GM10266 (cell line): Measurements from ENCODE around the gene DIPK1B.

Experiments
- DNase-seq: peaks from one replicate; pipeline ENCODE4 v3.0.0; 2012; ENCODE audit errors: extremely low spot score
- TF ChIP-seq, protein P1 (sequence below): IDR thresholded peaks from 2 replicates; pipeline ENCODE4 v1.5.1; 2012; ENCODE audit warnings: mild to moderate bottlenecking, low read depth; ENCODE audit not compliant: control insufficient read depth, insufficient read depth; ENCODE audit errors: missing control alignments

Gene DIPK1B

DNA sequence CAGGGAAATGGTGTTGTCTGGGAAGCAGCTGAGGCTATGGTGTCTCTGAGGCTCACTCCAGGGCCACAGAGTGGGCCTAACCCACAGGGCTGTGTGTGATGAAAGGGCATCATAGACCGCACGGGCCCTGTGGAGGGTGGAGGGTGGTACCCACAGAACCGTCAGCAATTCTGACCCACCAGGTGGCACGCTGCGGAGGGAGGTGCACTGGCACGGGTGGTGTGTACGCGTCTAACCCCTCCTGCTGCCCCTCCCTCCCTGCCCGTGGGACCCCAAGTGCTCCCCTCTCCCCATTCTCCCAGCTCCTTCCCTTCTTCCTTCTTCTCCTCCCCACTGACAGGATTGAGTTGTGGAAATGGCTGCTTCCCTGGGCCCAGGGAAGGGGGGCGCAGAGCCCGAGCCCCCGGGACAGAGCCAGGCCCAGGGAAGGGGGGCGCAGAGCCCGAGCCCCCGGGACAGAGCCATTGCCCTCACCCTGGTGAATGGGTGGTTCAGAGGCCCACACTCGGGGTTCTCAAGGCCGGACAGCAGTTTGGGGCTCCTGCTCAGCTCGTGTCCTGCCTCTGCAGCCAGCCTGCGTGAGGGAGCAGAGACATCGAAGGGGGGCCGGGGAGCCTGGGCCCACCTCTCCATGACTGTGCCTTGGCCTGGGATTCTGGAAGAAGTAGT is 23.6 kb downstream of the DIPK1B start:
- TF ChIP-seq, protein P1, sequence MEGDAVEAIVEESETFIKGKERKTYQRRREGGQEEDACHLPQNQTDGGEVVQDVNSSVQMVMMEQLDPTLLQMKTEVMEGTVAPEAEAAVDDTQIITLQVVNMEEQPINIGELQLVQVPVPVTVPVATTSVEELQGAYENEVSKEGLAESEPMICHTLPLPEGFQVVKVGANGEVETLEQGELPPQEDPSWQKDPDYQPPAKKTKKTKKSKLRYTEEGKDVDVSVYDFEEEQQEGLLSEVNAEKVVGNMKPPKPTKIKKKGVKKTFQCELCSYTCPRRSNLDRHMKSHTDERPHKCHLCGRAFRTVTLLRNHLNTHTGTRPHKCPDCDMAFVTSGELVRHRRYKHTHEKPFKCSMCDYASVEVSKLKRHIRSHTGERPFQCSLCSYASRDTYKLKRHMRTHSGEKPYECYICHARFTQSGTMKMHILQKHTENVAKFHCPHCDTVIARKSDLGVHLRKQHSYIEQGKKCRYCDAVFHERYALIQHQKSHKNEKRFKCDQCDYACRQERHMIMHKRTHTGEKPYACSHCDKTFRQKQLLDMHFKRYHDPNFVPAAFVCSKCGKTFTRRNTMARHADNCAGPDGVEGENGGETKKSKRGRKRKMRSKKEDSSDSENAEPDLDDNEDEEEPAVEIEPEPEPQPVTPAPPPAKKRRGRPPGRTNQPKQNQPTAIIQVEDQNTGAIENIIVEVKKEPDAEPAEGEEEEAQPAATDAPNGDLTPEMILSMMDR, result no peak
- no peak for DNase-seq

DNA sequence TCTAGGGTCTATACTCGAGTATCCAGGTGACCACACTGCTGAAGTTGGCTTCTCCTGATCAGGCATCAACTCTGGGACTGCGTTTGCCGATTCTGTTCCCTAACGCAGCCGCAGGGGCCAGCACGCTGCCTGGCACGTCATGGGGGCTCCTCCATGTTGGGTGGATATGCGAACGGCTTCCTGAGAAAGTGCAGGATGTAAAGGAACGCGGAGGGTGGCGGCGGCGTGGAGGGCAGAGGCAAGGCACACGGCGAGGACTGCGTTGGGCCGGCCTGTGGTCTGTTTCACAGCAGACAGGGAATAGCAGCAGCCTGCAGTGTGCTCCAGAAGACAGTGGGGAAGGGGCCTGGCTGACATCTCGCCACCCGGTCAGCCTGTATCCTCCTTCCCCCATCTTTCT is 26.6 kb downstream of the DIPK1B start:
- TF ChIP-seq, protein P1, result no peak
- no peak for DNase-seq

DNA sequence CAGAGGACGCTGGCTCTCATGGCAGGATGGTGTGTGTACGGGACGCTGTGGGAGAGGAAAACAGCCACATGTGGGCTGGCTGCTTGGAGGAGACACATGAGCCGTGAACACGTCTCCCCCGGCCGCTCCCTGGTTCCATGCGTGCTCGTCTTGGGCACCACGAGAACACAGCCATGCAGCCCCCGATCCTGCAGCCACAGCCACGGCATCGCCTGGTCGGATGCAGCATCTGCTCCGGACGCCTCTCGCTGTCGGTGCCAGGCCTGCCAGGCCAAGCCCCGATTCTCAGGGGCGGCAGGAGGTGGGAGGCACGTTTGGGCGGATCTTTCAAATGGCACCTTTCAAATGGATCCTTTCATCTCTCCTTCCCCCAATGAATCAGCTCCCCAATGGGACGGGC is 27.1 kb downstream of the DIPK1B start:
- DNase-seq, result no peak
- TF ChIP-seq, protein P1, result no peak

DNA sequence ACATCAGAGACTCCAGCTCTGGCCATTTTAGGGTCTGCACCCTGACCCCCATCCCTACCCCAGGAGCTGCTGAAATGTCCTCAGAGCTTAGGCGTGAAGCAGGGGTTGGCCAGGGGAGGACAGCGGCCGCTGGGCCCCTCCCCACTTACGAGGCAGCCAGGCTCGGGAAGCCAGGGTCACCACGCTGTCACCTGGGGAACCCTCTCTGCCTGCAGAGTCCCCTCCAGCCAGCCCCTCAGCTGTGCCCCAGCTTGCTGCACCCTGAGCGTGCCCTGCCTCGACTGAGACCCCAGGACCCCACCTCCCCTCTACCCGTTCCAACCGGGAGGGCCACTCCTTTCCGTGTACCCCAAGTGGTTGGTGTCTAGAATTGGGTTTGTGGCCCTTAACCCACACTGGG is 27.7 kb downstream of the DIPK1B start:
- TF ChIP-seq, protein P1, result no peak
- DNase-seq, result no peak

DNA sequence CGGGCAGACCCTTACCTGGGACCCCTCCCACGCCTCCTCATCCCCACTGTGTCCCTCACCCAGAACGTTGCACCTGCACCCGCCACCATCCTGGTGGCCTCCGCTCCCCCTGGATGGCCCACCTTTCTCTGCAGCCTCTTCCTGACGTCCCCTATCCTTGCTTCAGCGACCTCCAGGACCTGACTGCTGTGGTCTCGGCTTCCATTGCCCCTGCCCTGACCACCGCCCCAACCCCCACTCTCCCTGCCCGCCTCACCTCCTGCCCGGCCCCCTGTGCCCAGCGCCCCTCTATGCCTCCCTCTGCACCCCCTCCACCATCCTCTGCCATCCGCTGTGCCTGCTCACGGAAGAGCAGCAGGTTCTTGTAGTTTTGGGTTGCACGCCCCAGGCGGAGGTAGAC is 28.1 kb downstream of the DIPK1B start:
- DNase-seq, result no peak
- TF ChIP-seq, protein P1, result no peak

DNA sequence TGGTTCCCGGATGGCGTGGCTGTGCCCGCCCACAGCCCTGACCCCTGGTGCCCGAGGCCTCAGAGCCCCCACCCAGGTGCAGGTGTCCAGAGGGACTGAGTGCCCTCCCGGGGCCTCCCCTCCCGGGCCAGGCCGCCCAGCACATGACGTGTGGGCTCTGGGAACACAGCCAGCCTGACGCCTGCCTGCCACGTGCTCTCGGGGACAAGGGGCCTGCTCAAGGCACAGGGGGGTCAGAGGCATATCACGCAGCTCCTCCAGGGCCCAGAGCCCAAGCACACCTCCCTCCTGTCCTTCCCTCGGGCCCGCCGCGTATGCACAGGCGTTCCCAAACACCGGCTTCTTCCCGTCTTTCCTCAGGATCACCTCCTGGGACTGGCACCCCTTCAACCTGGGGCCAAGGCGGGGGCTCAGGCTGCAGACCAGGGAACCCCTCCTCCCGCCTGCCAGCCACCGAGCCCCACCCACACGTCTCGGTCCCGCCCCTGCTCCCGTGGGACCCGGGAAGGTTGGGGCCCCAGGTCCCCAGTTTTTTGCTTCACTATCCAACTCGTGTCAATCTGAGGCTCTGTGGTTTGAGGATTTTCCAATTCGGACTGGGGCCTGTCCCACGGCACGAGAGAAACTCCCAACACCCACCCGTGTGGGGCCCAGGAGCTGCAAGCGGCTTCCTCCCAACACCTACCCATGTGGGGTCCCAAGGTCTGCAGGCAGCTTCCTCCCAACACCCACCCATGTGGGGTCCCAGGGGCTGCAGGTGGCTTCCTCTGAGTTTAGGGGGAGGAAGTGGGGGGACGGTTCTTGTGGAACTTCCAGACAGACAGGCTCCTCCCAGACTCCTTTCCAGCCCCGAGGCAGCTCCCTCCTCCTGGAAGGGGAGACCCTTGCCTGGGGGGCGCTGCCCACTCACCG is 28.9 kb downstream of the DIPK1B start:
- DNase-seq, result peak; percentile 75
- TF ChIP-seq, protein P1, result no peak
